OCI-LY3 (cell line): ENCODE results near the gene MYBL2.

Experiments used
- CTCF ChIP-seq: fragments of 200-600, 300-600 bp; sonication (generic); IDR thresholded peaks from 2 replicates; pipeline ENCODE4 v1.5.1; 2014; ENCODE audit warnings: antibody characterized with exemption, low read length, low read depth
- EZH2phosphoT487 ChIP-seq: fragments of 200-600 bp; shearing (Covaris generic); IDR thresholded peaks from 2 replicates; pipeline ENCODE4 v1.6.1; 2018; ENCODE audit warnings: antibody characterized with exemption, mixed run types, low read depth

DNA sequence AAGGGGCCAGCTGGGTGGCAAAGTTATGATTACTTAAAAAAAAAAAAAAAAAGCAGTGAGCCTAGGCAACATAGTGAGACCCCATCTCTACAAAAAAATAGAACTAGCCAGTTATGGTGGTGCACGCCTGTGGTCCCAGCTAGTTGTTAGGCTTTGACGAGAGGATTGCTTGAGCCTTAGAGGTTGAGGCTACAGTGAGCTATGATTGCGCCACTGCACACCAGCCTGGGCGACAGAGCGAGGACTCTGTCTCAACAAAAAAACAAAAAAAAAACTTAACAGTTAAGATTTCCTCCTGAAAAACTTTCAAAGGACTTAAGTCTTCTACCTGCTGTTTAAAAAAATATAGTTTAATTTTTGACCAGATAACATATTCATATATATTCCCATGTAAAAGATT is 57.5 kb downstream of the MYBL2 start:
- TF ChIP-seq EZH2phosphoT487 (no peak), CTCF (no peak)
